ENCODE results near the gene FIBIN.

Gene FIBIN

GRCh38 chr11:27028561-27028965 lies 34.7 kb downstream of the FIBIN start:
- no peak overlapping the region for H3K27ac Mint-ChIP-seq
- no peak for ATAC-seq
- no peak overlapping the region for H3K4me3 Mint-ChIP-seq

DNA sequence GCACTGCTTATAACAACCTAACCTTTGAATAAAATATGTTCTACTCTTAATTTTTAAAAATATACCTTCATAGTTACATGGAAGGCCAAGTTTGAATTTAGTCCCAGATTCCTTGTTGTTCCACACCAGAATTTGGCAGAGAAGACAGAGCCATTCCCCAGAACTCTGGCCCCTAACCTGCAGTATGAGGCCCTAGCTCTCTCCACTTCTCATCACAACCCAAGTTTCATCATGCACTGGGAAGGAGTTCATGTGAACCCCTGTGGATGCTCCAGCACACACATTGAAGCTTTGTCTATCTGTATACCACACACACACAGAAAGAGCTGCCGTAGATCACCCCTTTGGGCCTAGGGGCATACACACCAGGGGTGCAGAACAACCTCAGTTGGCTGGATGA lies 36.1 kb downstream of the FIBIN start:
- no peaks in the 10 kb centered on the region for H3K4me1 Mint-ChIP-seq
- DNase-seq (ENCODE audit: low spot score in 2 of 2) (no peak), ATAC-seq (no peak)
- no peak overlapping the region for H3K27ac Mint-ChIP-seq
- no peak overlapping the region for H3K4me3 Mint-ChIP-seq
- no peaks in the 10 kb centered on the region for H3K36me3 Mint-ChIP-seq
- H3K9me3 Mint-ChIP-seq, result peaks cover 9% of the 10 kb centered on the region

More at GRCh38 chr11:27028561-27028965, 34.7 kb downstream of the FIBIN start:
- H3K9me3 Mint-ChIP-seq, result peaks cover 8% of the 10 kb centered on the region
- no peaks in the 10 kb centered on the region for H3K4me1 Mint-ChIP-seq
- no peaks in the 10 kb centered on the region for H3K36me3 Mint-ChIP-seq
- no peak for DNase-seq (ENCODE audit: low spot score in 2 of 2)

- Mint-ChIP-seq H3K9me3 (peaks cover 4% of the 10 kb centered on the region), H3K36me3 (no peaks in the 10 kb centered on the region), H3K4me1 (no peaks in the 10 kb centered on the region), H3K4me3 (no peak overlapping the region), H3K27ac (no peak overlapping the region)
- ATAC-seq (no peak), DNase-seq (ENCODE audit: low spot score in 2 of 2) (no peak)
Measured at GRCh38 chr11:27031754-27032153, 37.8 kb downstream of the FIBIN start.

- Mint-ChIP-seq H3K4me1 (no peaks in the 10 kb centered on the region), H3K9me3 (peaks cover 8% of the 10 kb centered on the region), H3K36me3 (no peaks in the 10 kb centered on the region), H3K4me3 (no peak overlapping the region), H3K27ac (no peak overlapping the region)
- no peak for DNase-seq (ENCODE audit: low spot score in 2 of 2)
- no peak for ATAC-seq
Measured at GRCh38 chr11:27039873-27040272, 46.0 kb downstream of the FIBIN start.

- H3K36me3 Mint-ChIP-seq, result no peaks in the 10 kb centered on the region
- H3K4me1 Mint-ChIP-seq, result no peaks in the 10 kb centered on the region
- no peak within 1 kb of the TSS for H3K27ac Mint-ChIP-seq
- ATAC-seq (no peak), DNase-seq (ENCODE audit: low spot score in 2 of 2) (no peak)
- H3K9me3 Mint-ChIP-seq, result peaks cover 7% of the 10 kb centered on the region
- no peak within 1 kb of the TSS for H3K4me3 Mint-ChIP-seq
Measured at GRCh38 chr11:27040302-27041115, 46.6 kb downstream of the FIBIN start, which contains the start of gene BBOX1. BBOX1 (plus strand) TSS chr11:27040815; CDS start chr11:27055431, 14,616 bp downstream.

DNA sequence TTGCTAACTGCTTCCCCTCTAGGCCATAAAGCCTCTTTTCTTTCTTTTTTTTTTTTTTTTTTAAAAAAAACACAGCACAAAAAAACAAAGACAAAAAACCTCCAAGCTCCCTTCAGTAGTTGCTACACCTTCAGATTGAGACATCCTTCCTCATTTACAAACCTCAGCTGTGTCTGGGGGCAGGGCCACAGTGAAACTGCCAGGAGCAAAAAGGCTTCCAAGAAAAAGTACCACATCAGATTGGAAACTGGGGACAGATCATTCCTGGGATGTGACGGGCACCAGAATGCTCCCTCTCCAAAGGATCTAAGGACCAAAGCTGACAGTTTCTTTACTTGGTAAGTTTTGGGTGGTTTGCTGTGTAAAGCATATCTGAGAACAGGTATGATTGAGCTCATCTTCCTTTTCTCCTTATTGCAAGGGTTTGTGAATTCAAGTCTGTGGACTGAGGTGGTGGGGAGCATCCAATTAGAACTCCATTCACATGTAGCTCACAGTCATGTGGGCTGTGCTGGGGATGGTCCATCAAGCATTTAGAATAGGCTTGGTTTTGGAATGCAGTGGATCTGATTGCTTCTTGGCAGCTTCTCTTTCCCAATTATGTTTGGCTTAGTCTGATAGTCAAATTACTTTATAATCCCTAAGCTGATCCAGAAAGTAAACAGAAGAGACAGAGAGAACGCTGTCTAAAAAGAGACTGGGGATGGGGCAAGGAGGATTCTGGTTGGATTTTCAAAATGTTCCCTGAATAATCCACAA lies 47.4 kb downstream of the FIBIN start:
- Mint-ChIP-seq H3K4me3 (no peak overlapping the region), H3K4me1 (no peaks in the 10 kb centered on the region), H3K27ac (no peak overlapping the region), H3K36me3 (no peaks in the 10 kb centered on the region), H3K9me3 (peaks cover 7% of the 10 kb centered on the region)
- DNase-seq (ENCODE audit: low spot score in 2 of 2), result no peak
- ATAC-seq, result no peak
